Thyroid gland (tissue), 4 donors: ENCODE results near the gene TMEM273.

Source experiments
- CTCF ChIP-seq, 6 experiments: fragments of 200-600 bp in 3 of 6; fragments of 450-650 bp in 3 of 6; sonication (generic) in 3 of 6; IDR thresholded peaks; one replicate each; pipeline ENCODE4 v1.5.1; 2016 to 2019; ENCODE audit warnings: antibody characterized with exemption in 6 of 6, mild to moderate bottlenecking in 2 of 6, inconsistent platforms in 1 of 6, moderate library complexity in 1 of 6
- POLR2A ChIP-seq, 2 donors: fragments of 450-650 bp; IDR thresholded peaks; one replicate each; pipeline ENCODE4 v1.6.1; 2017; ENCODE audit warnings: antibody characterized with exemption in 2 of 2, mild to moderate bottlenecking in 2 of 2, moderate library complexity in 1 of 2

DNA sequence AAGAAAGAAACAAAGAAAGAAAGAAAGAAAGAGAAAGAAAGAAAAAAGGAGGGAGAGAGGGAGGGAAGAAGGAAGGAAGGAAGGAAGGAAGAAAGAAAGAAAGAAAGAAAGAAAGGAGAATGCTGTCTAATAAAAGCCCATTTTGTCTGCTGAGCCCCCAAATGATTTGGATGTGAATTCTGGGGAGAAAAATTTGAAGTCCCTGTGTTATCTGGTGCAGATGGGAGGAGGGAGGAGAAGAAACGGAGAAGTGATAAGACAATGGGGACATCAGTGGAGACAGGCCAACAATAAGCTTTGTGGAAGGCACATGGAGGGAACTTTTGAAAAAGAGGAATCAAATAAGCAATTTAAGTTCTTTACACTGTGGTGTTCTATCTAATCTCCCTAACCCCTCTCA lies 24.6 kb upstream of the TMEM273 start:
- TF ChIP-seq POLR2A (IDR thresholded peaks at IDR 0.05) (no peak), CTCF (IDR thresholded peaks at IDR 0.05) (no peak)
